Measurements from ENCODE around the gene CPOX. TPM values are rescaled to one million over a fixed set of nuclear protein-coding genes. Genes with fewer than 3 reads are reported as not detected.

The CPOX gene
- total and polyA plus RNA-seq, 10 of the 15 experiments (the other 5 are each of a cell fraction or from before 2014, with no cell fraction given) = 40.7 to 72.6 (median 64.5) TPM

GRCh38 chr3:98540346-98540745, 53.1 kb downstream of the CPOX start (continued):
- TF ChIP-seq, protein P1, sequence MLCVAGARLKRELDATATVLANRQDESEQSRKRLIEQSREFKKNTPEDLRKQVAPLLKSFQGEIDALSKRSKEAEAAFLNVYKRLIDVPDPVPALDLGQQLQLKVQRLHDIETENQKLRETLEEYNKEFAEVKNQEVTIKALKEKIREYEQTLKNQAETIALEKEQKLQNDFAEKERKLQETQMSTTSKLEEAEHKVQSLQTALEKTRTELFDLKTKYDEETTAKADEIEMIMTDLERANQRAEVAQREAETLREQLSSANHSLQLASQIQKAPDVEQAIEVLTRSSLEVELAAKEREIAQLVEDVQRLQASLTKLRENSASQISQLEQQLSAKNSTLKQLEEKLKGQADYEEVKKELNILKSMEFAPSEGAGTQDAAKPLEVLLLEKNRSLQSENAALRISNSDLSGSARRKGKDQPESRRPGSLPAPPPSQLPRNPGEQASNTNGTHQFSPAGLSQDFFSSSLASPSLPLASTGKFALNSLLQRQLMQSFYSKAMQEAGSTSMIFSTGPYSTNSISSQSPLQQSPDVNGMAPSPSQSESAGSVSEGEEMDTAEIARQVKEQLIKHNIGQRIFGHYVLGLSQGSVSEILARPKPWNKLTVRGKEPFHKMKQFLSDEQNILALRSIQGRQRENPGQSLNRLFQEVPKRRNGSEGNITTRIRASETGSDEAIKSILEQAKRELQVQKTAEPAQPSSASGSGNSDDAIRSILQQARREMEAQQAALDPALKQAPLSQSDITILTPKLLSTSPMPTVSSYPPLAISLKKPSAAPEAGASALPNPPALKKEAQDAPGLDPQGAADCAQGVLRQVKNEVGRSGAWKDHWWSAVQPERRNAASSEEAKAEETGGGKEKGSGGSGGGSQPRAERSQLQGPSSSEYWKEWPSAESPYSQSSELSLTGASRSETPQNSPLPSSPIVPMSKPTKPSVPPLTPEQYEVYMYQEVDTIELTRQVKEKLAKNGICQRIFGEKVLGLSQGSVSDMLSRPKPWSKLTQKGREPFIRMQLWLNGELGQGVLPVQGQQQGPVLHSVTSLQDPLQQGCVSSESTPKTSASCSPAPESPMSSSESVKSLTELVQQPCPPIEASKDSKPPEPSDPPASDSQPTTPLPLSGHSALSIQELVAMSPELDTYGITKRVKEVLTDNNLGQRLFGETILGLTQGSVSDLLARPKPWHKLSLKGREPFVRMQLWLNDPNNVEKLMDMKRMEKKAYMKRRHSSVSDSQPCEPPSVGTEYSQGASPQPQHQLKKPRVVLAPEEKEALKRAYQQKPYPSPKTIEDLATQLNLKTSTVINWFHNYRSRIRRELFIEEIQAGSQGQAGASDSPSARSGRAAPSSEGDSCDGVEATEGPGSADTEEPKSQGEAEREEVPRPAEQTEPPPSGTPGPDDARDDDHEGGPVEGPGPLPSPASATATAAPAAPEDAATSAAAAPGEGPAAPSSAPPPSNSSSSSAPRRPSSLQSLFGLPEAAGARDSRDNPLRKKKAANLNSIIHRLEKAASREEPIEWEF (IDR thresholded peaks at IDR 0.05; ENCODE audit: insufficient replicate concordance, low read depth, low read length) = peak; percentile 36
- no peak for TF ChIP-seq CEBPB (IDR thresholded peaks at IDR 0.05; ENCODE audit: borderline replicate concordance in 1 of 2, low read depth in 2 of 2, low read length in 2 of 2)
- TF ChIP-seq RFX5 (IDR thresholded peaks at IDR 0.05; ENCODE audit: low read depth, low read length) = no peak
- no peak; the same call in 1 of the 2 replicates for TF ChIP-seq HDAC2 (IDR thresholded peaks at IDR 0.05)
- peak; percentile 37; the same call in 1 of the 2 replicates for TF ChIP-seq TCF7 (IDR thresholded peaks at IDR 0.05; ENCODE audit: borderline replicate concordance)
- peak; percentile 64; the same call in 1 of the 2 replicates for TF ChIP-seq ZBED1 (IDR thresholded peaks at IDR 0.05; ENCODE audit: borderline replicate concordance)
- no peak for TF ChIP-seq FOXK2 (IDR thresholded peaks at IDR 0.05)
- no peak for TF ChIP-seq BCL3 (IDR thresholded peaks at IDR 0.05; ENCODE audit: borderline replicate concordance, insufficient read depth, low read depth, low read length, poor library complexity, severe bottlenecking)
- TF ChIP-seq, protein P2, sequence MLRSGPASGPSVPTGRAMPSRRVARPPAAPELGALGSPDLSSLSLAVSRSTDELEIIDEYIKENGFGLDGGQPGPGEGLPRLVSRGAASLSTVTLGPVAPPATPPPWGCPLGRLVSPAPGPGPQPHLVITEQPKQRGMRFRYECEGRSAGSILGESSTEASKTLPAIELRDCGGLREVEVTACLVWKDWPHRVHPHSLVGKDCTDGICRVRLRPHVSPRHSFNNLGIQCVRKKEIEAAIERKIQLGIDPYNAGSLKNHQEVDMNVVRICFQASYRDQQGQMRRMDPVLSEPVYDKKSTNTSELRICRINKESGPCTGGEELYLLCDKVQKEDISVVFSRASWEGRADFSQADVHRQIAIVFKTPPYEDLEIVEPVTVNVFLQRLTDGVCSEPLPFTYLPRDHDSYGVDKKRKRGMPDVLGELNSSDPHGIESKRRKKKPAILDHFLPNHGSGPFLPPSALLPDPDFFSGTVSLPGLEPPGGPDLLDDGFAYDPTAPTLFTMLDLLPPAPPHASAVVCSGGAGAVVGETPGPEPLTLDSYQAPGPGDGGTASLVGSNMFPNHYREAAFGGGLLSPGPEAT (IDR thresholded peaks at IDR 0.05; ENCODE audit: low read depth) = peak; percentile 69; the same call in 1 of the 2 replicates
- peak; percentile 63 to 74; a peak in 3 of 4 replicates for TF ChIP-seq BHLHE40 (IDR thresholded peaks at IDR 0.05; ENCODE audit: borderline replicate concordance in 1 of 2, low read depth in 2 of 2, low read length in 1 of 2)
- TF ChIP-seq ZNF384 (IDR thresholded peaks at IDR 0.05; ENCODE audit: borderline replicate concordance, low read depth, low read length) = peak; percentile 80
- TF ChIP-seq MLLT1 (IDR thresholded peaks at IDR 0.05) = peak; percentile 85
- TF ChIP-seq BMI1 (IDR thresholded peaks at IDR 0.05; ENCODE audit: borderline replicate concordance) = peak; percentile 61; the same call in 1 of the 2 replicates
- peak; percentile 67 for TF ChIP-seq IKZF1 (conservative IDR thresholded peaks at IDR 0.05)
- TF ChIP-seq POLR2A (IDR thresholded peaks at IDR 0.05; ENCODE audit: low read depth, low read length) = no peak
- TF ChIP-seq CHD1 (IDR thresholded peaks at IDR 0.05; ENCODE audit: low read depth, low read length) = peak; percentile 75; the same call in 1 of the 2 replicates
- TF ChIP-seq CREM (IDR thresholded peaks at IDR 0.05; ENCODE audit: low read depth) = peak; percentile 71; the same call in 1 of the 2 replicates
- no peak for TF ChIP-seq NR2C2 (IDR thresholded peaks at IDR 0.05; ENCODE audit: borderline replicate concordance, control insufficient read depth, insufficient read length, low read depth)
- no peak for TF ChIP-seq SP1 (IDR thresholded peaks at IDR 0.05; ENCODE audit: low read depth, low read length)
- TF ChIP-seq BCL11A (IDR thresholded peaks at IDR 0.05; ENCODE audit: low read depth, low read length) = peak; percentile 93
- TF ChIP-seq NBN (IDR thresholded peaks at IDR 0.05) = peak; percentile 82
- peak; percentile 82 for TF ChIP-seq JUNB (IDR thresholded peaks at IDR 0.05)
- no peak for TF ChIP-seq MYB (IDR thresholded peaks at IDR 0.05; ENCODE audit: borderline replicate concordance, low read depth, low read length)

Data from GM12878 (cell line).